Central memory CD8-positive, alpha-beta T cell (primary cell): Measurements from ENCODE around the gene KCNH1.

ENCODE experiments used
- ATAC-seq: fragments of 150-1000 bp; cut with Tn5 transposase; replicated peaks from 2 replicates; pipeline ENCODE4 v1.10.0; 2022; ENCODE audit warnings: mild to moderate bottlenecking, moderate FRiP score, moderate number of reproducible peaks; ENCODE audit not compliant: poor library complexity, severe bottlenecking; ENCODE audit errors: extremely low read depth
- DNase-seq, 2 donors: peaks; one replicate each; pipeline ENCODE4 v3.0.0; 2021; ENCODE audit warnings: low spot score in 2 of 2
- H3K27ac Mint-ChIP-seq: one replicate; pipeline ENCODE4 v1.8.0; 2022; ENCODE audit warnings: low read depth, mild to moderate bottlenecking, moderate library complexity, mixed read lengths
- H3K27me3 Mint-ChIP-seq: one replicate; pipeline ENCODE4 v1.8.0; 2022; ENCODE audit warnings: mixed read lengths
- H3K36me3 Mint-ChIP-seq: one replicate; pipeline ENCODE4 v1.8.0; 2022; ENCODE audit warnings: mild to moderate bottlenecking, moderate library complexity, mixed read lengths; ENCODE audit not compliant: insufficient read depth
- H3K4me1 Mint-ChIP-seq: one replicate; pipeline ENCODE4 v1.8.0; 2022; ENCODE audit warnings: mixed read lengths
- H3K4me3 Mint-ChIP-seq: one replicate; pipeline ENCODE4 v1.8.0; 2022; ENCODE audit warnings: mild to moderate bottlenecking, moderate library complexity, mixed read lengths
- H3K9me3 Mint-ChIP-seq: one replicate; pipeline ENCODE4 v1.8.0; 2022; ENCODE audit warnings: mixed read lengths

The KCNH1 gene

DNA sequence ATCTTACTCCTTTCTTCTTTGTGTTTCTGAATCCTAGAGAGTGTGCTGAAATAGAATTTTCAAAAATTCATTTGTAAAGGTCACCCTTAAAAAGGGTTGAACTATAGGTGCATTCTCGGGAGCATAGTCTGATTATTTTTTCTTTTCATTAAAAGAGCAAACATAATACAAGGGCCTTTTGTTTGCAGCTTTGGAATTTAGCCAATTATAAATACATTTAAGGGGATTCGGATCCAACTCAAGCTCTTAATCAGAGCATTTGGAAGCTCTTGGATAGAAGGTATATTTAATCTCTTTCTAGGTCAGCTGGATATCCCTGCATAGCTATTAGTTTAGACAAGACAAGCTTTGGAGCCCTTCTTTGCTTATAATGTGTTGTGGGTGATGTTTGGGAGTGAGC, 483.5 kb downstream of the KCNH1 start:
- no peak for DNase-seq
- peaks cover 18% of the 10 kb centered on the region for H3K4me1 Mint-ChIP-seq
- no peaks in the 10 kb centered on the region for H3K9me3 Mint-ChIP-seq
- H3K36me3 Mint-ChIP-seq: peaks cover 1% of the 10 kb centered on the region
- no peak for ATAC-seq
- H3K27me3 Mint-ChIP-seq: no peaks in the 10 kb centered on the region
- H3K4me3 Mint-ChIP-seq: no peak overlapping the region
- no peak overlapping the region for H3K27ac Mint-ChIP-seq

DNA sequence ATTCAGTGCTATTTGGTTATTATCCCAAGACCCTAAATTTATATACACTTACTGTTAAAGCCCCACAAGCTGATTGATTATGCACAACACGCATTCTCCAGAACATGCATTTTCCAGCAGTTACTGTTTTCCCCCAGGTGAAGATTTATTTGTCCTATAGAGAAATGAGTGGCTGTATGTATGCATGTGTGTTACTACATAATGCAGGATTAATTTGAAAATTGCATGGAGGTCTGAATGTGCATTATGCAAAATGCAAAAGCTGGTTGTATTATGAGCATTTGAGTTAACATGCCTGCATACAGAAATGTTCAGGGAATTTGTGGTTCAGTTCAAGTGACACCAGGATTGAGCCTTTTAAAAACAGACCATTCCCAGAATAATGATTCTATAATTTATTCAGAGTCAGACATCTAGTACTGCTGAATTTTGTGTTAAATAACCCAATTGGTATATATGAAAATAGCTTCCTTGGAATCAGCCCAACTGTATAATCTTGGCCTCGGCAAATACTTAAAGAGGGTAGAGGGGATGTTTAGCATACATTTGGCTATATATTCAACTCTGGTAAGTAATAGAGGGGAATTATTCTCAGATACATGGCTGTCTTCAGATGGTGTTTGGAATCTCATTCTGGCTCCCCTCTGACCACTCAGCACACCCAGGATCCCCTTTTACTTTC, 485.2 kb downstream of the KCNH1 start:
- DNase-seq: no peak
- no peak for ATAC-seq
- no peak overlapping the region for H3K27ac Mint-ChIP-seq

DNA sequence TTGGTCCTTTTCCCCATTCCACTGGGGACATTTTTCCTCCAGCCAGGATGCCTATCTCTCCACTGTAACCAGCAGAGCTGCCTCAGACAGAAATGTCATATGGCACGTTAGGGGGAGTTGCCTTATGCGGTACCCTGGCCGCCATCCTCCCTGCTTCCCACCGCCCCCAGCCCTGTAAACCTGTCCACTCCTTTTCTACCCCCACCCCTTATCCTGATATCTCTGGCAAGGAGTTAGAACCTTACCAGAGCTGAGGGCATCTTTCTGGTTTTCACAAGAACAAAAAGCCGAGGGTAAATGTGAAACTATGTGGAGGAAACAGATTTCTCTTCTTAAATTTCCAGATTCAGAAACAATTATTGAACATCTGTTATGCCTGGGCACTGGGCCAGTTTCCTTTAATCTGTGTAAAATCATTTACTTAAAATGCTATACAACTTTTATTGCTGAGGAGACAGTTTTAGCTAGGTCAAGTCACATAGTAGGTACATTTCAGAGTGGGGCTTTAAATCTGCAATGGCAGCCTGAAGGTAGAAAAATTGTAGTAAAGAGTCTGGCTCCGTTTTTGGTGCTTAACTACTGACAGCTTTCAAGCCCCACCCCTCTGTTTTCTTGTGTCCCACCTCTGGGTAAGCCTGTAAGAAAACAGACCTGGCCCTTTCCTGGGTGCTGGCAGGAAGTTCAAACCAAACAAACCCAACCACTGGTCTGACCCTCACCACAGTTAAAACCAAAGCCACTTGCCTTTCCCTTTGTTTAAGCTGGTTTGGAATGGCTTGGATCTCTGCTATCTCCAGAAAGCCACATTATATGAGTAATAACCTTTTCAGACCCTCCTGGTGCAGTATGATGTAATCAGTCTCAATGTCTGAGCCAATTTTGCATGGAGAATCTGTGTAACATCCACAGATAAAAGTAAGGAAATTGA, 486.3 kb downstream of the KCNH1 start:
- Mint-ChIP-seq H3K36me3 (peaks cover 3% of the 10 kb centered on the region), H3K27ac (no peak overlapping the region), H3K9me3 (no peaks in the 10 kb centered on the region), H3K4me3 (no peak overlapping the region), H3K4me1 (peaks cover 18% of the 10 kb centered on the region), H3K27me3 (no peaks in the 10 kb centered on the region)
- ATAC-seq (no peak), DNase-seq (no peak)

More for the DNA sequence above, 485.2 kb downstream of the KCNH1 start:
- H3K27me3 Mint-ChIP-seq: no peaks in the 10 kb centered on the region
- peaks cover 18% of the 10 kb centered on the region for H3K4me1 Mint-ChIP-seq
- H3K9me3 Mint-ChIP-seq: no peaks in the 10 kb centered on the region
- peaks cover 3% of the 10 kb centered on the region for H3K36me3 Mint-ChIP-seq
- no peak overlapping the region for H3K4me3 Mint-ChIP-seq

DNA sequence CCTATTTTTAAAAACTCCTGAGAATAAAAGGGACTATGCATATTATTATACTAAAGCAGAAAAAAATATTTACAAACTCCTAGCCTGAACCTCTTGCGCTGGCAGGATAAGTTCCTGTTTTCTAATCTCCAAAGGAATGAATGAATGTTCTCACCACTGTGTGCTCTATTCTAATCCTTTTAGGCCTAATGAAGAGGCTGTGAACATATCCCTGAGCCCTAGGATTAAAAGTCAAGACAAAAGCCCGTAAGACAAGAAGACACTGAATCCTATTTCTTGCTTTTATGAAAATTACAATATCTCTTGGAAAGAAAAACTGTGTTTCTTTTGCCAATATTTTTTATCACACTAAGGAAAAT, 487.7 kb downstream of the KCNH1 start:
- H3K4me1 Mint-ChIP-seq: peaks cover 18% of the 10 kb centered on the region
- H3K36me3 Mint-ChIP-seq: peaks cover 3% of the 10 kb centered on the region
- no peaks in the 10 kb centered on the region for H3K9me3 Mint-ChIP-seq
- no peak for ATAC-seq
- H3K27me3 Mint-ChIP-seq: no peaks in the 10 kb centered on the region
- DNase-seq: no peak
- H3K27ac Mint-ChIP-seq: no peak overlapping the region
- H3K4me3 Mint-ChIP-seq: no peak overlapping the region

DNA sequence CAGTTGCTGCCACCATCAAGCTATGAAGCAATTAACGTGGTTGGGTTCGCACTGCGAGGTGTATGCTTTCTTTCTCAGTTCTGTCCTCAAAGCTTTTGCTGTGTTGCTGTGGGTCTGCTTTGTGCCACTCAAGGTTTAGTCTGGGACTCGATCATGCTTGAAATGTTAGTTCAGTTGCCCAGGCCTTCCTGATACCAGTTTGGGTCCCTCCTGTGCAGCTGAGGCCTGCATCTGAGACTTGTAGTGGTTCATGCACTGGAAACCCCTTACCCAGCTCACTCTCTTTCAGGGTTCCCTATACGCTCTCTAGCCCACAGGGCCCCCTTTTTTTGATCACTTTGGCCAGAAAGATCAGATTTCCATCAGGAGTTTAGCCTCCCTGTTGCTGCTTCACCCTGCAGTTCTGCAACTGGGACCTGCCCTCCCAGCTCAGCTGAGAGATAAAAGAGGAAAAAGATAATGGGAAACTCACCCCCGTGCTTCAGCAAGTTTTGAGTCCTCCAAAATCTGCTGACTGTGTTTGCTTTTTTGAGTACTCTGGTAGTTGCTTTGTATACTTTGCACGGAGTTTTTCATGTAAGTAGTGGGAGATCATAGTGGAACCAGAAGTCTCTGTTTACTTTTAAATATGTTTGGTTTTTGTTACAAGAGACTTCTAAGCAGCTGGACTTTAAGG, 488.2 kb downstream of the KCNH1 start:
- Mint-ChIP-seq H3K27me3 (no peaks in the 10 kb centered on the region), H3K36me3 (peaks cover 3% of the 10 kb centered on the region), H3K27ac (no peak overlapping the region), H3K4me3 (no peak overlapping the region), H3K4me1 (peaks cover 18% of the 10 kb centered on the region), H3K9me3 (no peaks in the 10 kb centered on the region)
- DNase-seq: no peak
- ATAC-seq: no peak

DNA sequence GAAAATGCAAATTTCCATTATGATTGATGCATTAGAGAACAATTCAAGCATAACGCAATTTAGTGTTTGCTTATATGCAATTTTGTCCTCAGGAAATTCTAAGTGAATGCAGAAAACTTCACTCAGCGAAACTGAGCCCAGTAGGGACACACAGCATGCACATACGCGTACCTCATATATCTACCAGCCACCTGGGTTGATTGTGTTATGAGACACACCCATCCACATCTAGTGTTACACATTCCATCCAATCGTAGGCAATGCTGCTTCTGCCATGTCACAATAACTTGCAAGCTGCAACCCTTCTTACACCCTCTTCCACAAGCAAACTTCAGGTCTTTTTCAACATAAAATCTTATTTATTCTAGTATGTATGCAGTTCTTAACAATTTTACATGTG, 492.4 kb downstream of the KCNH1 start:
- Mint-ChIP-seq H3K4me3 (no peak overlapping the region), H3K27ac (no peak overlapping the region), H3K9me3 (no peaks in the 10 kb centered on the region), H3K4me1 (no peaks in the 10 kb centered on the region), H3K27me3 (no peaks in the 10 kb centered on the region), H3K36me3 (peaks cover 6% of the 10 kb centered on the region)
- DNase-seq: no peak
- no peak for ATAC-seq

DNA sequence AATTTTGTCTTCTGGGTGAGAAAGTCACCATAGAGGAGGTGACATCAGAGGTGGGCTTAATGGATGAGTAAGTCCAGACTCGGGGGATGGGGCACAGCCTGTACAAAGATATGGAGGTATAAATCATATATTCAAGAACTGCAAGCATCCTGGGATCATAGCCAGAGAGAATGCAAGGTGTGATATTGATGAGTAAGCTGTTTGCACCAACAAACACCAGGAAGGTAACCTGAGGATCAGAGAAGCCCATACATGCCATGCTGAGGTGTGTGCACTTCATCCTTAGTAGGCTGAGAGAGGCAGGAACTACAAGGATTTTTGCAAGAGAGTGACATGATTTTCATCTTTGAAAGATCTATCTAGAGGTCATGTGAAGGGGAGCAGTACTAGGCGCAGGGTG, 498.8 kb downstream of the KCNH1 start:
- Mint-ChIP-seq H3K9me3 (no peaks in the 10 kb centered on the region), H3K4me1 (no peaks in the 10 kb centered on the region), H3K27ac (no peak overlapping the region), H3K4me3 (no peak overlapping the region), H3K36me3 (peaks cover 4% of the 10 kb centered on the region), H3K27me3 (no peaks in the 10 kb centered on the region)
- no peak for DNase-seq
- no peak for ATAC-seq

DNA sequence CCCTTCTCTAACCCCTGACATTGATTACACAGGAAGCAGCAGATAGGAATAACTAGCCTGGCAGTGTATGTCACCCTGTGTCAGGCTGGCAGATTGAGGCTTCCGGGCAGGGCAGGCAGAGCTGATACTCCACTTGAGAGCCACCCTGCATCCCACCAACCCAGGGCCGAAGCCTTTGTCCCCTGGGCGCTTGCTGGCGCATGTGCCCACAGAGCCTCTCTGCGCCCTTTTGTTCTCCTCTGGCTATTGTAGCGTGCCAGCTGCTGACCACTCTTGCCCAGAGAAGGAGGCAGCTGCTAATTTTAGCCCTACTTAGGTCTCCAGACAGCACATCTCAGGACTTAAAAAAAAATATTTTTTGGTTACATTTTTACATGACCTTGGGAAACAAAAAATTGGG, 500.3 kb downstream of the KCNH1 start:
- Mint-ChIP-seq H3K4me3 (no peak overlapping the region), H3K36me3 (peaks cover 4% of the 10 kb centered on the region), H3K27ac (no peak overlapping the region), H3K27me3 (no peaks in the 10 kb centered on the region), H3K4me1 (no peaks in the 10 kb centered on the region), H3K9me3 (no peaks in the 10 kb centered on the region)
- no peak for ATAC-seq
- no peak for DNase-seq

DNA sequence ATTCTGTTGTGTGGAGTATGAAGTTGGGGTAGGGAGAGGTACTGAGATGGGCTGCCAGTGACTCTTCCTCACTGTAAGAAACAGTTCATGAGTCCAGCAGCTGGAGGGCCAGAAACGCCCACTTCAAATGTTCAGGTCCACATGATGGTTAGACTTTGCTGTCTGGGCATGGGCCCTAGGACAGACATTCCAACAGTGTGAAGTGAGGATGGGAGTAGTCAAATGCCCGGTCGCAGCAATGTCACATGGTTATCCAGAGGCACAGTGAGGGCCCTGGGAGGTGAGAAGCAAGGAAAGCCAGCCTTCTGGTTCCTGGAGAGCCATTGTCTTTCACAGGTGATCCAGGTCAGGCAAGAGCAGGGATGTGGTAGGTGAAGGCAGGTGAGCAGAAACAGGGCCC, 500.8 kb downstream of the KCNH1 start:
- ATAC-seq: no peak
- Mint-ChIP-seq H3K27me3 (no peaks in the 10 kb centered on the region), H3K4me3 (no peak overlapping the region), H3K4me1 (no peaks in the 10 kb centered on the region), H3K9me3 (no peaks in the 10 kb centered on the region), H3K27ac (no peak overlapping the region), H3K36me3 (peaks cover 2% of the 10 kb centered on the region)
- DNase-seq: no peak

DNA sequence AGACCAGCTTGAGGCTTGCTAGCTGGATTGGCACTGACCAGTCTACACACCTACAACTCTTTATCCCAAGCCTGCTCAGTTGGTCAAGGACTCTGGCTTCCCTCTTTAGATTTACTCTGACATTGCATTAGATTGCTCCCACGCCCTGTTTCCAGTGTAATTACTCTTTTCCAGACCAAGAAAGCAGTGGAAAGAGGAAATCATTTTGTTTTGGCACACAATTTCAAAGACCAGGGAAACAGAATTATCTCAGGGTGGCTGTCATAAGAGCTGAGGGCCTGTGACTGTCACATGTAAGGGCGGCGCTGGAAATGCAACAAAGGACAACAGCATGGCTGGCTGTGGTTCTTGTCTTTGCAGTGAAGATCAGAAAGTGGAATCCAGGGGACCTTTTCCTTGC, 502.5 kb downstream of the KCNH1 start:
- H3K4me3 Mint-ChIP-seq: no peak overlapping the region
- no peak overlapping the region for H3K27ac Mint-ChIP-seq
- H3K27me3 Mint-ChIP-seq: no peaks in the 10 kb centered on the region
- DNase-seq: no peak
- no peaks in the 10 kb centered on the region for H3K9me3 Mint-ChIP-seq
- H3K4me1 Mint-ChIP-seq: no peaks in the 10 kb centered on the region
- no peak for ATAC-seq
- H3K36me3 Mint-ChIP-seq: no peaks in the 10 kb centered on the region

DNA sequence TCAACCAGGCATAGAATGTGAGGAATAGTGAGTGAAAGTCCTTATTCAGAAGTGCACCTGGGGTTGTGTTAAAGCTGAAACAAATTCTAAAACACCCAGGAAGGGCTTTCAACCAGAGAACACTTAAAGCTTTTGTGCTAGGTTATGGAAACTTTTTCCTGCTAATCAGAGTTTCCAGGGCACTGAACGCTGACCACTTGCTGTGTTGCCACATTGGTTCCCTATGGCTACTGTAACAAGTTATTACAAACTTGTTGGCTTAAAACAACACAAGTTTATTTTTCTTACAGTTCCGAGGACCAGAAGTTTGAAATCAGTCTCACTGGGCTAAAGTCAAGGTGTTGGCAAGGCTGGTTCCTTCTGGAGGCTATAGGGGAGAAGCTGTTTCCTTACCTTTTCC, 504.7 kb downstream of the KCNH1 start:
- Mint-ChIP-seq H3K36me3 (peaks cover 3% of the 10 kb centered on the region), H3K4me1 (no peaks in the 10 kb centered on the region), H3K27me3 (no peaks in the 10 kb centered on the region), H3K9me3 (no peaks in the 10 kb centered on the region), H3K27ac (no peak overlapping the region), H3K4me3 (no peak overlapping the region)
- ATAC-seq: no peak
- DNase-seq: no peak

DNA sequence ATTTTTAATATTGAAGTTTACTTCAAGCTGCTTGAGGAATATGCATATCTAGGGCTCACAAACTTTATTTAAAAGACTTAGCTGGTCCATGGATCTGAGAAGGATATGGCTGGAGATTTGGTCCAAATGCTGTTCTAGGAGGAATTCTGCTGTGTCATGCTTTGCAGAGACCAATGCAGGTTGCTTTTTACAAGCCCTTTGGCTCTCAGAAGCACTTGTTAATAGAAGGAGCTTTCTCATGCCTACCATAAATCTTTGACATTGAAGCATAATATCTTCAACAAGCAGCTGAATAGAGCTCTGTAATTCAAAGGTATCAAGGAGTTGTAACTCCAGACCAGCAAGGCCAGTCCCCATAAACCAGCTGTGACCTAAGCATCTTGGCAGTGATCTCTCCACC, 506.2 kb downstream of the KCNH1 start:
- Mint-ChIP-seq H3K36me3 (peaks cover 6% of the 10 kb centered on the region), H3K27ac (no peak overlapping the region), H3K9me3 (no peaks in the 10 kb centered on the region), H3K4me3 (no peak overlapping the region), H3K4me1 (no peaks in the 10 kb centered on the region), H3K27me3 (no peaks in the 10 kb centered on the region)
- DNase-seq: no peak
- ATAC-seq: no peak
